ENCODE measurements around the gene BIRC5. TPM values are rescaled to one million over a fixed set of nuclear protein-coding genes. Genes with fewer than 3 reads are reported as not detected.
A peak's percentile ranks its signal among the peaks of the same experiment; 100 is the strongest.

The BIRC5 gene
- total RNA-seq, 2 donors from 2014 or later = 15.2 to 77.1 TPM

DNA sequence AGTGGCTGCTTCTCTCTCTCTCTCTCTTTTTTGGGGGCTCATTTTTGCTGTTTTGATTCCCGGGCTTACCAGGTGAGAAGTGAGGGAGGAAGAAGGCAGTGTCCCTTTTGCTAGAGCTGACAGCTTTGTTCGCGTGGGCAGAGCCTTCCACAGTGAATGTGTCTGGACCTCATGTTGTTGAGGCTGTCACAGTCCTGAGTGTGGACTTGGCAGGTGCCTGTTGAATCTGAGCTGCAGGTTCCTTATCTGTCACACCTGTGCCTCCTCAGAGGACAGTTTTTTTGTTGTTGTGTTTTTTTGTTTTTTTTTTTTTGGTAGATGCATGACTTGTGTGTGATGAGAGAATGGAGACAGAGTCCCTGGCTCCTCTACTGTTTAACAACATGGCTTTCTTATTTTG, 9.7 kb downstream of the BIRC5 start:
- no peaks in the 10 kb centered on the region for H3K4me1 ChIP-seq
- no peaks in the 10 kb centered on the region for H3K9me3 ChIP-seq
- no peak for DNase-seq
- H3K9ac ChIP-seq (ENCODE audit: low read depth in 2 of 2, low read length in 2 of 2) = no peak overlapping the region
- intact Hi-C loops (cut with DNase I) = no loop called here
- no peak for TF ChIP-seq CTCF (IDR thresholded peaks at IDR 0.05)
- H3K36me3 ChIP-seq = no peaks in the 10 kb centered on the region
- no peak overlapping the region for H3K27ac ChIP-seq
- no peaks in the 10 kb centered on the region for H3K27me3 ChIP-seq
- no peak overlapping the region for H3K4me3 ChIP-seq

DNA sequence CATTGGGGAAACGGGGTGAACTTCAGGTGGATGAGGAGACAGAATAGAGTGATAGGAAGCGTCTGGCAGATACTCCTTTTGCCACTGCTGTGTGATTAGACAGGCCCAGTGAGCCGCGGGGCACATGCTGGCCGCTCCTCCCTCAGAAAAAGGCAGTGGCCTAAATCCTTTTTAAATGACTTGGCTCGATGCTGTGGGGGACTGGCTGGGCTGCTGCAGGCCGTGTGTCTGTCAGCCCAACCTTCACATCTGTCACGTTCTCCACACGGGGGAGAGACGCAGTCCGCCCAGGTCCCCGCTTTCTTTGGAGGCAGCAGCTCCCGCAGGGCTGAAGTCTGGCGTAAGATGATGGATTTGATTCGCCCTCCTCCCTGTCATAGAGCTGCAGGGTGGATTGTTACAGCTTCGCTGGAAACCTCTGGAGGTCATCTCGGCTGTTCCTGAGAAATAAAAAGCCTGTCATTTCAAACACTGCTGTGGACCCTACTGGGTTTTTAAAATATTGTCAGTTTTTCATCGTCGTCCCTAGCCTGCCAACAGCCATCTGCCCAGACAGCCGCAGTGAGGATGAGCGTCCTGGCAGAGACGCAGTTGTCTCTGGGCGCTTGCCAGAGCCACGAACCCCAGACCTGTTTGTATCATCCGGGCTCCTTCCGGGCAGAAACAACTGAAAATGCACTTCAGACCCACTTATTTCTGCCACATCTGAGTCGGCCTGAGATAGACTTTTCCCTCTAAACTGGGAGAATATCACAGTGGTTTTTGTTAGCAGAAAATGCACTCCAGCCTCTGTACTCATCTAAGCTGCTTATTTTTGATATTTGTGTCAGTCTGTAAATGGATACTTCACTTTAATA, 10.4 kb downstream of the BIRC5 start:
- no peak overlapping the region for H3K4me3 ChIP-seq
- no peaks in the 10 kb centered on the region for H3K27me3 ChIP-seq
- H3K9me3 ChIP-seq = no peaks in the 10 kb centered on the region
- DNase-seq = no peak
- intact Hi-C loops (cut with DNase I) = no loop called here
- no peak overlapping the region for H3K9ac ChIP-seq (ENCODE audit: low read depth in 2 of 2, low read length in 2 of 2)
- no peaks in the 10 kb centered on the region for H3K36me3 ChIP-seq
- H3K27ac ChIP-seq = no peak overlapping the region
- TF ChIP-seq CTCF (IDR thresholded peaks at IDR 0.05) = no peak
- H3K4me1 ChIP-seq = no peaks in the 10 kb centered on the region

- no peaks in the 10 kb centered on the region for H3K4me1 ChIP-seq
- no peak for DNase-seq
- H3K27ac ChIP-seq = no peak overlapping the region
- no peak overlapping the region for H3K9ac ChIP-seq (ENCODE audit: low read depth in 2 of 2, low read length in 2 of 2)
- H3K4me3 ChIP-seq = no peak overlapping the region
- H3K27me3 ChIP-seq = no peaks in the 10 kb centered on the region
- H3K36me3 ChIP-seq = no peaks in the 10 kb centered on the region
- no peak for TF ChIP-seq CTCF (IDR thresholded peaks at IDR 0.05)
- H3K9me3 ChIP-seq = no peaks in the 10 kb centered on the region
- intact Hi-C loops (cut with DNase I) = no loop called here
These were observed 11.2 kb downstream of the BIRC5 start for GRCh38 chr17:78225088-78225865.

- H3K9me3 ChIP-seq = no peaks in the 10 kb centered on the region
- no peak for TF ChIP-seq CTCF (IDR thresholded peaks at IDR 0.05)
- H3K4me3 ChIP-seq = no peak overlapping the region
- no peaks in the 10 kb centered on the region for H3K4me1 ChIP-seq
- no peak overlapping the region for H3K27ac ChIP-seq
- intact Hi-C loops (cut with DNase I) = no loop called here
- H3K9ac ChIP-seq (ENCODE audit: low read depth in 2 of 2, low read length in 2 of 2) = no peak overlapping the region
- peaks cover 9% of the 10 kb centered on the region for H3K27me3 ChIP-seq
- no peaks in the 10 kb centered on the region for H3K36me3 ChIP-seq
- no peak for DNase-seq
These were observed 12.2 kb downstream of the BIRC5 start for GRCh38 chr17:78226055-78226758.

DNA sequence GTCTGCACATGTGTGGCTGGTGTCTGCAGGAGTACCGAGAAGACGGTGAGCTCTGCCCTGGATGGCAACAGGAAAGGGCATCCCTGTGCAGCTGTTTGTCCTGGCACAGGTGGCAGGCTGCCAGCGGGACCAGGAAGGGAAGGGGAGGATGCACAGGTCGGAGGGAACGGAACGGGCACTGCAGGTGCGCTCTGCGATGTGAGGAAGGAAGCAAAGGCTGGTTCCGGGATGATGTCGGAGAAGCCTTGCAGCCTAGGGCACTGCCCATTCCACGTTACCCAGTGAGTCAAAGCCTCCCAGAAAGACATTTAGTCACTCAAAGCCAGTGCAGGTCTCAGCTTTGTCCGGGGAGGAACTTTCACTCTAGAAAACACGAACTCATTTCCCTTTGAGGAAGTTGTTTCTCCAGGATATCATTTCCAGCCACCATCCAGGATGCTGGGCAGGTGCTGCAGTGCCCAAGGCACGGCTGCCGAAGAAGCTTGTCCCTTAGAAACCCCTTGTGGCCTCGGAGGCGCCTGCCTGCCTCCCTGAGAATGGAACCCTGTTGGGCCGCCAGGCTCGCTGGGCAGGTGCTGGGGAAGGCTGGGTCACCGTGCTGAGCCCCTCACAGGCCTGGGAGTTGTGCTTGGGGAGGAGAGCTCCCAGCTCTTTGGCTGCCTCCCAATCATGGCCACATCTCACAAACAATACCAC, 12.9 kb downstream of the BIRC5 start:
- H3K9me3 ChIP-seq = no peaks in the 10 kb centered on the region
- H3K36me3 ChIP-seq = no peaks in the 10 kb centered on the region
- intact Hi-C loops (cut with DNase I) = no loop called here
- H3K9ac ChIP-seq (ENCODE audit: low read depth in 2 of 2, low read length in 2 of 2) = no peak overlapping the region
- peaks cover 14% of the 10 kb centered on the region for H3K27me3 ChIP-seq
- peak; percentile 38 for DNase-seq
- H3K4me1 ChIP-seq = no peaks in the 10 kb centered on the region
- H3K4me3 ChIP-seq = no peak overlapping the region
- no peak overlapping the region for H3K27ac ChIP-seq
- TF ChIP-seq CTCF (IDR thresholded peaks at IDR 0.05) = no peak

Measured in colonic mucosa (tissue), 4 donors.